ENCODE data around the gene BRD3OS.

DNA sequence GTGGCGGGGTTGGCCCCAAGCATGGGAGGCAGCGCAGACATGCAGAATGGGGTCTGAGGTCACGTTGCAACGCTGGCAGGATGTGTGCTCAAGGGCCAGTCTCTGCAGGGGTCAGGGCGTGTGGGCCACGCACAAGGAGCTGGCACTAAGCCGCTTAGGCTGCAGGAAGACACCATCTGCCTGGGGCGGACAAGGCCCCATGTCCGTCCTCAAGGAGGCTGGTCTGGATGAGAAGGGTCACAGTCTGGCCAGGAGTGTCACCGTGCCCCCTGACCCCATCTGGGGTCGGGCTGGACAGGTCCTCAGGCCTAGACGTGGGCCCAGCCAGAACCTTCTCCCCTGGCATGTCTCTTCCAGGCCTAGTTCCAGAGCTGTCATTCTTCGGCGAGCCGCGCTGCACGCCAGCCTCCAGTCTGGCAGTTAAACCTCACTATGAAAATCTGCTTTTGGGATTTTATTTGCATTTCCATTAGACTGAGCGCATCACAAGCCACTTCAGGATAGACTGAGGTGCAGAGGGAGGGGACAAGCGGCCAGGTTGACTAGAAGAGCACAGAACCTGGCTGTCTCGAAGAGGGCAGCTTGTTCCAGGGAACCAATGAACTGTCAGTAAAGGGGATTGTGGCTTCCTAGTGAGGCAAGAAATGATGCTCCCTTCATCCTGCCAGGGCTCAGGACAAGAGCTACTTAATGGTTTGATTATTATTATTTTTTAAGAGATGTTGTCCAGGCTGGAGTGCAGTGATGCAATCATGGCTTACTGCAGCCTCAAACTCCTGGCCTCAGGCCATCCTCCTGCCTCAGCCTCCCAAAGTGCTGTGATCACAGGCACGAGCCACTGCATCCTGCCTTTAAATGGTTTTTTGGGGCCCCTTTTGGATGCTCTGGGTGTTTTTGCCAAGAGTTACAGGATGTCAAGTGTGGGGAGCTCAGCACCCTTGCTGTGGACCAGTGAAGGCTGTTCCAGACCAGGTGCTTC, 4.3 kb downstream of the BRD3OS start:
- TF ChIP-seq, protein P1, sequence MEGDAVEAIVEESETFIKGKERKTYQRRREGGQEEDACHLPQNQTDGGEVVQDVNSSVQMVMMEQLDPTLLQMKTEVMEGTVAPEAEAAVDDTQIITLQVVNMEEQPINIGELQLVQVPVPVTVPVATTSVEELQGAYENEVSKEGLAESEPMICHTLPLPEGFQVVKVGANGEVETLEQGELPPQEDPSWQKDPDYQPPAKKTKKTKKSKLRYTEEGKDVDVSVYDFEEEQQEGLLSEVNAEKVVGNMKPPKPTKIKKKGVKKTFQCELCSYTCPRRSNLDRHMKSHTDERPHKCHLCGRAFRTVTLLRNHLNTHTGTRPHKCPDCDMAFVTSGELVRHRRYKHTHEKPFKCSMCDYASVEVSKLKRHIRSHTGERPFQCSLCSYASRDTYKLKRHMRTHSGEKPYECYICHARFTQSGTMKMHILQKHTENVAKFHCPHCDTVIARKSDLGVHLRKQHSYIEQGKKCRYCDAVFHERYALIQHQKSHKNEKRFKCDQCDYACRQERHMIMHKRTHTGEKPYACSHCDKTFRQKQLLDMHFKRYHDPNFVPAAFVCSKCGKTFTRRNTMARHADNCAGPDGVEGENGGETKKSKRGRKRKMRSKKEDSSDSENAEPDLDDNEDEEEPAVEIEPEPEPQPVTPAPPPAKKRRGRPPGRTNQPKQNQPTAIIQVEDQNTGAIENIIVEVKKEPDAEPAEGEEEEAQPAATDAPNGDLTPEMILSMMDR (IDR thresholded peaks at IDR 0.05), result no peak
- TF ChIP-seq POLR2A (IDR thresholded peaks at IDR 0.05), result no peak

Data from esophagus squamous epithelium (tissue), 4 donors.